Transverse colon (tissue), 4 donors: ENCODE results near the gene MDFIC2. TPM values are rescaled to one million over a fixed set of nuclear protein-coding genes. Genes with fewer than 3 reads are reported as not detected.

Experiments used
- DNase-seq: peaks from one replicate; pipeline ENCODE4 v3.0.0-alpha.2; 2019
- H3K27ac ChIP-seq, 4 donors: fragments of 200-600 bp; sonication (generic); 2 replicates each; pipeline ENCODE4 v1.5.1; 2016 to 2018; ENCODE audit warnings: inconsistent platforms in 4 of 4
- H3K27me3 ChIP-seq: fragments of 200-600 bp; sonication (generic); 2 replicates; pipeline ENCODE4 v1.5.1; 2017; ENCODE audit warnings: inconsistent platforms
- H3K36me3 ChIP-seq, 4 donors: fragments of 200-600 bp; sonication (generic); 2 replicates each; pipeline ENCODE4 v1.5.1; 2017 to 2019; ENCODE audit warnings: inconsistent platforms in 4 of 4
- H3K4me1 ChIP-seq, 4 donors: fragments of 200-600 bp; sonication (generic); 2 replicates each; pipeline ENCODE4 v1.5.1; 2017 to 2020; ENCODE audit warnings: inconsistent platforms in 4 of 4
- H3K4me3 ChIP-seq, 4 donors: fragments of 200-600 bp; sonication (generic); 1 replicate in 1 of 4; 2 replicates in 3 of 4; pipeline versions ENCODE4 v1.5.1 to v1.6.1; 2017 to 2019; ENCODE audit warnings: inconsistent platforms in 4 of 4
- H3K9me3 ChIP-seq, 2 donors: fragments of 200-600 bp; sonication (generic); 2 replicates each; pipeline ENCODE4 v1.5.1; 2017 to 2019; ENCODE audit warnings: inconsistent platforms in 2 of 2
- CTCF ChIP-seq, 5 experiments: fragments of 200-600 bp in 3 of 5; fragments of 450-650 bp in 2 of 5; sonication (generic) in 3 of 5; IDR thresholded peaks; 1 replicate in 2 of 5; 2 replicates in 3 of 5; pipeline ENCODE4 v1.5.1; 2016 to 2017; ENCODE audit warnings: antibody characterized with exemption in 5 of 5, inconsistent platforms in 3 of 5, mild to moderate bottlenecking in 2 of 5, moderate library complexity in 1 of 5
- EP300 ChIP-seq: sonication (generic); formaldehyde crosslinking; IDR thresholded peaks from one replicate; pipeline ENCODE4 v1.6.1; 2017; ENCODE audit warnings: antibody characterized with exemption, low read depth
- POLR2A ChIP-seq: fragments of 450-650 bp; IDR thresholded peaks from one replicate; pipeline ENCODE4 v1.6.1; 2016; ENCODE audit warnings: antibody characterized with exemption, mild to moderate bottlenecking, moderate library complexity
- POLR2AphosphoS5 ChIP-seq, 3 donors: sonication (generic); formaldehyde crosslinking; IDR thresholded peaks; one replicate each; pipeline ENCODE4 v1.6.1; 2016; ENCODE audit warnings: antibody characterized with exemption in 3 of 3
- WGBS, 2 donors: methylation state at CpG; one replicate each; pipeline ENCODE4 v1.1.5; 2018; ENCODE audit warnings: low coverage in 1 of 2; 5-methylcytosine and 5-hydroxymethylcytosine counted together
- in situ Hi-C, 4 donors: fragments of 200-750 bp; cut with MboI; loops; one replicate each; pipeline versions ENCODE4 v1.15.0 to v1.15.1; 2017; ENCODE audit warnings: low sequenced_read_pairs in 3 of 4, low pct_ligation_motif_present in 1 of 4, low pct_unique_long_range_greater_than_20kb in 1 of 4
- intact Hi-C: fragments of 100-400 bp; cut with DNase I; formaldehyde crosslinking; loops from one replicate; pipeline ENCODE4 v1.15.1; 2023; ENCODE audit warnings: low total_unique reads
- total RNA-seq, 4 donors: library from RNA; depleted of rRNA; stranded (reverse); fragments of >200 nt; gene quantifications; one replicate each; pipeline ENCODE4 v1.1.0, GENCODE V29; 2016

MDFIC2 gene
- total RNA-seq, 4 donors from 2014 or later = not detected

DNA sequence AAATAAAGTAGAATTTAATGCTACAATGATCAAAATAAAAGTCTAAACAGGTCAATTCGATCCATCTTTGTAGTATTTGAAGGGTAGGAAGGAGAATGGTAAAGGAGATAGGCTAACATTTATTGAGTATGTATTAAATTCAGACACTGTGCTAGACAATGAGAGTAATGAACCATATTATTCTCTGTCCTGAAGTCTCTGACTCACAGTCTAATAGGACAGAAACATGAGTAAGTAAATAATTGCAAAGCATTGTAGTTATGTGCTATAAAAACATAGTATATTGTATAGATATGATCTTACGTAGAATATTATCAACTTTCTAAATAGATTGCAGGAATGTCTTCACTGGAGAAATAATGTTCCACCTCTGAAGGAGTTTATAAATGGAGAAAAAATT, 64.5 kb downstream of the MDFIC2 start:
- 69 to 78% methylated on average over 2 of the region's 2 CpGs for WGBS, 2 donors
- H3K4me1 ChIP-seq = no peaks in the 10 kb centered on the region
- H3K4me3 ChIP-seq = no peak overlapping the region
- intact Hi-C loops (no loop called here), in situ Hi-C loops (no loop called here)
- H3K27me3 ChIP-seq = no peaks in the 10 kb centered on the region
- no peak overlapping the region for H3K27ac ChIP-seq
- H3K9me3 ChIP-seq = no peaks in the 10 kb centered on the region
- no peak for DNase-seq
- H3K36me3 ChIP-seq = no peaks in the 10 kb centered on the region
- no peak for TF ChIP-seq CTCF (IDR thresholded peaks at IDR 0.05)
- TF ChIP-seq POLR2A = no peak
- no peak for TF ChIP-seq EP300
- no peak for TF ChIP-seq POLR2AphosphoS5 (IDR thresholded peaks at IDR 0.05)

DNA sequence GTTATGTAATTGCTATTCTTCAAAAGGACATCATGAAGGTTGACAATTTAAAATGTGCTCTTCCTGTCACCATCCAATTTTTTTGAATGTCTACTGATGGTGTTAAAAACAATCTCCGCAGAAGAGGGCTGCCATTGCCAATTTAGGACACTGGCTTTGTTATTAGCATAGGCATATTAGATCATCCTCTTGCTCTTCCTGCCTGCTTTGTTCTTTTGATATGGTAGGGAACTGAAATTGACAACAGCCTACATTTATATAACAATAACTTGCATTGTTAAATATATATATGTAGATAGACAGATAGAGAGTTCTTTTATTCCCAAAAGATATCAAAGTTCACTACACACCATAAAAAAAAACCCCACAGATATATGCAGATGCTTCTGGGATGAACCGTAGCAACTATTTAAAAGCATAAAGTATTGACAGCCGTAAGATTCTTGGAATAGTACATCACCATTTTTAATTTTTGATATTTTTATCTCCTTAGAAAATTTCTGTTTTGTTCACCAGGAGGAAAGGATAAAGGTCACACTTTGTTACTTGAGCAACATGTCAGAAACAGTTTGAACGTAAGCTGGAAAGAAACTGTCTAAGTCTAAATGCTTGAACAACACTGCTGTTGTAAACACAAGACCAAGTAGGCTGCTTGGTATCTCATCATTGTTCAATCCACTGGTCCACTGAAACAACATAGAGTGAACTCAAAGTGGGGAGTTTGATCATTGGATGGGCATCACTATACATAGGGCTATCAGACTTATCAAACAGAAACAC, 66.5 kb downstream of the MDFIC2 start:
- Histone ChIP-seq H3K27me3 (no peaks in the 10 kb centered on the region), H3K4me3 (no peak overlapping the region), H3K4me1 (no peaks in the 10 kb centered on the region), H3K9me3 (no peaks in the 10 kb centered on the region), H3K36me3 (no peaks in the 10 kb centered on the region), H3K27ac (no peak overlapping the region)
- 82 to 84% methylated on average over 4 of the region's 4 CpGs for WGBS, 2 donors
- TF ChIP-seq POLR2AphosphoS5 (IDR thresholded peaks at IDR 0.05) = no peak
- TF ChIP-seq POLR2A = no peak
- TF ChIP-seq EP300 = no peak
- no peak for TF ChIP-seq CTCF (IDR thresholded peaks at IDR 0.05)
- no peak for DNase-seq
- in situ Hi-C loops = no loop called here
- intact Hi-C loops = no loop called here

- in situ Hi-C loops = no loop called here
- 82 to 83% methylated on average over 2 of the region's 2 CpGs for WGBS, 2 donors
- no peaks in the 10 kb centered on the region for H3K36me3 ChIP-seq
- H3K9me3 ChIP-seq = no peaks in the 10 kb centered on the region
- no peaks in the 10 kb centered on the region for H3K4me1 ChIP-seq
- TF ChIP-seq CTCF (IDR thresholded peaks at IDR 0.05) (no peak), EP300 (no peak), POLR2AphosphoS5 (IDR thresholded peaks at IDR 0.05) (no peak), POLR2A (no peak)
- no peak overlapping the region for H3K27ac ChIP-seq
- no peak overlapping the region for H3K4me3 ChIP-seq
- intact Hi-C loops = no loop called here
- DNase-seq = no peak
- H3K27me3 ChIP-seq = no peaks in the 10 kb centered on the region
Measured at GRCh38 chr3:70244422-70244821, 68.0 kb downstream of the MDFIC2 start.

DNA sequence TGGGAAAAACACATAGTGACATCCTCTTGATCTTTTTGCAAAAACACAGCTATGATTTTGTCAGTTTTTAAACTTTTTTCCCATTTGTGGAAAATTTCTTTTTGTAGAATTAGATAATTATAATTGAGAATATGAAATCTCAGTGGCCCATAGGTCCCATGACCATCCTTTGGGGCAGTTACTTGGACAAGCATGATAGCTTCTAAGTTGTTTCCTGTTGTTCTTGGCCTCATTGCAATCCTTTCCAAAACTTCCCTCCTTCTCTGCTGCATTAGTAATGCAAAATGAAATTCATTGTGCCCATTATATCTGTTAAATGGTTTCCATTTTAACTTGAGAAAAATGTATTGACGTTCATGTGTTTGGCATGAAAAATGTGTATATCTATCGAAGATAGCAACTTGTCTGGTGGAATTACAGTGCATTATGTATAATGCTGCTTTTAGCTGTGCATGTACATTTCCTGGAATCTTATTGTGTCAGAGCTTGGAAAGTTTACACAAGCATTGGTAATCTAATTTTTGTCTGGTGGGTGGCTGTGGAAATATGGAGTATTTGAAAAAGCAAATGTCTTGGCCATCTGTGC, 70.0 kb downstream of the MDFIC2 start:
- Histone ChIP-seq H3K4me3 (no peak overlapping the region), H3K27me3 (no peaks in the 10 kb centered on the region), H3K36me3 (no peaks in the 10 kb centered on the region), H3K9me3 (no peaks in the 10 kb centered on the region), H3K27ac (no peak overlapping the region), H3K4me1 (no peaks in the 10 kb centered on the region)
- no peak for DNase-seq
- intact Hi-C loops (no loop called here), in situ Hi-C loops (no loop called here)
- no peak for TF ChIP-seq POLR2A
- TF ChIP-seq POLR2AphosphoS5 (IDR thresholded peaks at IDR 0.05) = no peak
- TF ChIP-seq CTCF (IDR thresholded peaks at IDR 0.05) = no peak
- TF ChIP-seq EP300 = no peak
- WGBS, 2 donors = 83 to 88% methylated on average over 2 of the region's 2 CpGs
